ENCODE data around the gene TRMT10A.
"Not testable (repeated sequence)": the region's sequence is repeated elsewhere in the genome, so short reads cannot be mapped to it uniquely, and the experiment has no call there.

Gene TRMT10A

DNA sequence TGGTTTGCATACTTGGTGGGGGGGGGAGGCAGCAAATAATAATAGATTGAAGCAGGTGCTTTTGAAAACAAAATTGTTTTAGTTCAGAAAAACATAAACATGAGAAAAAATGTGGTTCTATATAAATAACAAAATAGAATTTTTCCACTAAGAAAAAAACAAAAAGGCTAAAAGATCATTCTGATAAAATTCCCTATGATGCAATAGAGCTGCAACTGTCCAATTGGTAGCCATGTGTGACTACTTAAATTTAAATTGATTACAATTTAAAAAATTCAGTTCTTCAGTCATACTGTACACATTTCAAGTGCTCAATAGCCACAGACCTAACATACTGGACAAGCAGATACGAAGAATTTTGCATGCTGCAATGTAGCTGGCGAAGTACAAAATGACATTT is 11.0 kb downstream of the TRMT10A start:
- no peak for DNase-seq (ENCODE audit: low read depth in 2 of 2, low spot score in 1 of 2)

DNA sequence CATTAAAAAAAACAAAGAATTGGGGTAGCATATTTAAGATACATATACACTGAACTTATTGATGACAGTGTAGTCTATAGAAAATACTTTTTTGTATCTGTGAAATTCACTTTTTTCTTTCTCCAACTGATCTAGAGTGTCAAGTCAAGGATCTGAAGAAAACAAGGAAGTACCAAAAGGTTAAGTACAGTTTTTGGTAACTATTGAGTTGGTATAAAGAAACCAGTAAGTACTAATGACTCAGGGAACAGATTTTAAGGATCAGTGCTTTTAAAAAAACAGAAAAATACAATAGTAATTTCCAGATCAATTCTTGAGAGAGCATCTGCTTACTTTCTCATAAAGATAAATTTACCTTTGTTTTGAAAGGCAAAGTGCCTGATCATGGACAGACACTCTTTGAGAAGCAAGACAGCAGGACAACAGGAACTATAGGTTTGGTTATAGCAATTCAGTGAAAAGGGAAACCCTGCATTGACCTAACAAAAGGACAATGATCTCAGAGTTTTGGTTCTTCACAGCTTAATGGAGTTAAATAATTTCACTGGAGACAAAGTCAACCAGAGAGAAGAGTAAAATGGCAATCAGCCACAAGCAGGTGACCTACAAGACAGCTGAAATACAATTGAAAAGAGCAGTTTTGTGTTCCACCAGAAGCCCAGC is 23.4 kb downstream of the TRMT10A start:
- DNase-seq (ENCODE audit: low read depth in 2 of 2, low spot score in 1 of 2) = no peak

DNA sequence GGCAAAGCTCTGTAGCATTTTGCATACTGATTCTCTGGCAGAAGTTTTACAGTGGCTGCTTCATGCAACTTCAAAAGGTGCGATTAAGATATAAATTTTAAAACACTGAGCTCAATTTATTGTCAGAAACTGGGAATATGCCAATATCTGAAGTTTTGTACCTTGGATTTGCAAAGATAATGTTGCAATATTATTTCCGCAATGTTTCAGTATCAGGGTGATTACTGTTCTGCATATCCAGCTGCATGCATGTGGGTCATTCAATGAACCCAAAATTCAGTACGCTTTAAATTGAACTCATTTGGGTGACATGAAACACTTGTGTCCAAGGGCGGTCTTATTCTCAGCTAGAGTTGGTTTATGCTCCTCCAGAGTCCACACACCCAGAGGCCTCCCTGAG is 26.2 kb downstream of the TRMT10A start:
- DNase-seq (ENCODE audit: low read depth in 2 of 2, low spot score in 1 of 2) = no peak

DNA sequence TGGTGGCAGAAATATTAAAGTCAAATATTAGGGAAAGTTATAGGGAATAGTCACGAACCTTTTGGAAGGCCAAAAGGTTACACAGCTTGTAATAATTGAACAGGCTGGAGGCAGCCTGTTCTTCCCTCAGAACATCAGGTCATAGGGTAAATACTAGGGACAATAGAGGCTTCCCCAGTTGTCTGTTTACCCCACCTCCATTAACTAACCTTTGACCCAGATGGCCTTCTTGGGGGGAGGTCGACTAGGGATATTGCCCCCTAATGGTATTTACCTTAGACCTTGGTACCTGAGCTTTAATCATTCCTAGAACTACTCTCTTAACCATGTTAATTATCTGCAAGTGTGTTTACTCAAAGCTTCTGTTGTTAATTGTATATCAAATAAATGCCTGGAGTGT is 27.0 kb downstream of the TRMT10A start:
- DNase-seq (ENCODE audit: low read depth in 2 of 2, low spot score in 1 of 2) = no peak

DNA sequence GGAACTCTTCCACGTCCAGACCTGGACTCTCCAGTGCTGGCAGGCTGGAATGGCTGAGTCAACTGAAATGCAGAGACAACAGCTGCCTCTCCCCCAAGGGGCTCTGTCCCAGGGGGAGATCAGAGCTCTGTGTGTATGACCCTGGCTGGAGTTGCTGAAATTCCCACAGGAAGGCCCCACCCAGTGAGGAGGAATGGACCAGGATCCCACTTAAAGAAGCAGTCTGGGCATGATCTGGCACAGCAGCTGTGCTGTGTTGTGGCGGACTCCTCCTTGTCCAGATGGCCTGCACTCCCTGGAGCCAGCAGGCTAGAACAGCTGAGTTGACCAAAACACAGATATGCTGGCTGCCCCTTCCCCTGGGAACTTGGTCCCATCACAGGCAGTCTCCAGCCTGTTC is 27.6 kb downstream of the TRMT10A start:
- DNase-seq (ENCODE audit: low read depth in 2 of 2, low spot score in 1 of 2) = no peak

DNA sequence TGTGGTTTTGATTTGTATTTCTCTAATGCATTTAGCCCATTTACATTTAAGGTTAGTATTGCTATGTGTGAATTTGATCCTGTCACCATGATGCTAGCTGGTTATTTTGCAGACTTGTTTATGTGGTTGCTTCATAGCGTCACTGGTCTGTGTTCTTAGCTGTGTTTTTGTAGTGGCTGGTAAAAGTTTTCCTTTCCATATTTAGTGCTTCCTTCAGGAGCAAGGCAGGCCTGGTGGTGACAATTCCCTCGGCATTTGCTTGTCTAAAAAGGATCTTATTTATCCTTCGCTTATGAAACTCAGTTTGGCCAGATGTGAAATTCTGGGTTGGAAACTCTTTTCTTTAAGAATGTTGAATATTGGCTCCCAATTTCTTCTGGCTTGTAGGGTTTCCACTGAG is 29.1 kb downstream of the TRMT10A start:
- DNase-seq (ENCODE audit: low read depth in 2 of 2, low spot score in 1 of 2) = not testable (repeated sequence)

DNA sequence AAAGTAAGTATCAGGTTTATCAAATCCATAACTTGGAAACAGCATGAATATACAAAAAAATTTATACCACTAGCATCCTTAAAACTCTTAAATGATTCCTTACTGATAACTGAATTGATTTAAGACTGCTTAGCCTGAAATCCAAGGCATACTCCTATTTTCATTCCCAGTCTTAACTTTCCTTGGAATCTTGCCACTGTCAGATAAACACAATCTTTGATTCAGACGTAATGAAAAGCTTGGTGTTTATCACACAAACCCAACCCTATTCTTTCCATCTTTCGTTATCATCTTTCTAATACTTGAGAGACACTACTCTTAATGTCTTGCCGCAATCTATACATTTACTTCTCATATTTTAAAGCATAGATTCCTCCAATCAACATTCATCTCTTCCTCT is 33.9 kb downstream of the TRMT10A start:
- DNase-seq (ENCODE audit: low read depth in 2 of 2, low spot score in 1 of 2) = no peak

DNA sequence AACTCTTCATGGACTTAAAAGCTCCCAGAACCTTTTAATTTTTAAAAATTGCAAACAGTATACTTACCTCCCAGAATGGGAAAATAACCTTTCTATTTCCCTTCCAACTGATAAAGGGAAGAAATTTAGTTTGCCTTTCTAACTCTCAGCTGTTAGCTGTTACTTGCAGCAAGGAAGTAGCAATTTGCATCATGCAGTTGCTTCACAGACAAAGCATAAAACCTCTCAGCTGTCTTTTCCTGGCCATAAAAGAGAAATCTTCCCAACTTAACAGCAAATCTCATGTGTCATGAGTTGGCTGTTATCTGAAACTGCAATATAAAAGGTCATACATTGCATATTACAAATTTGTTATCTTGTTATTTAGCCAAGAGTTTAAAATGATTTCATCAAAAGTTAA is 34.6 kb downstream of the TRMT10A start:
- DNase-seq (ENCODE audit: low read depth in 2 of 2, low spot score in 1 of 2) = no peak

DNA sequence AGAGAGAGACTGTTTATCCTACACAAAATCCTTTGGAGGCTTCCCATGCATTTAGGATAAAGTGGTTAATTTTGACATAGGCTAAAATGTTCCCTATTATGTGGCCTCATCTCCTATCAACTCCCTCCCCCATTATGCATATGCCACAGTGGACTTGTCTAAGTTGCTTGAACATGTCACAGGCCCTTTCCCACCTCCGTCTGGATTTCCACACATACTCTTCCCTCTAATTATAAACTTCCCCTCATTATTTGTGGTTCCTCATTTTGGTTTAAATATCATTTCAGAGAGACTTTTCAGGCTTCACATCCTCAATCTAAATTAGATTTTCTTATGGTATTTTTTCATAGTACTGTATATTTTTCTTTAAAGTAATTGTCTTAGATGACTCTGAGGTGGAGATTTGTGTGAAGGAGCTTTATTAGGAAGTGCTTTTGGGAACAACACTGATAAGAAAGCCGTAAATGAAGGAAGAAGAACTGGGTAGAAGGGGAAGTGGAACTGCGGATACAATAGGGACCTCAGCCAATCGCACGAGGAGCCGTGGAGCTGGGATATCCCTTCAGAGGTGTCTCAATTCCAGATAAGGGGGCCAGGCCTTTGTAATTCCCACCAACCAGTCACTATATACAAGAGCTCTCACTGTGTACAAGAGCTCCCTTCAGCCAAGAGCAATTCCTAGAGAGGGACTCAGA is 45.1 kb downstream of the TRMT10A start:
- DNase-seq (ENCODE audit: low read depth in 2 of 2, low spot score in 1 of 2) = no peak

DNA sequence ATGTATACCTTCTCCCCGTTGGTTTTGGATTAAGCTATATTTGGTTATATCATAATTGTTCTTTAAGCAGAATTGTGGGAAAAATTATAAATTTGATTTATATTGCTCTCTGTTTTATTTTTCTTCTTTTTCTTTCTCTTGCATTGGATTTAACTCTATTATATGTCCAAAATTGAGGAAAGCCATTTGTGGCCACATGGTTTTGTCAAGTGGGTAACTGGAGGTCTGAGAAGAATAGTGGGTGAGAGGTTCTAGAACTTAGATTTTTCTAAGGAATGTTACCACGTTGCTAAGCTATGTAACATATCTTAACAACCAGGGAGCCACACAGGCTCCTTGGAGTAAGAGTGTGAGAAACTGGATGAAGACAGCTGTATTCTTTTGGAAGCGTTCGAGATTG is 53.1 kb downstream of the TRMT10A start, which contains the start of gene C4orf17:
Gene C4orf17, plus strand, starts transcription at position 301 of the 400 bp plus-strand sequence. CDS start 2,061 bp downstream, outside the sequence.
- no peak for DNase-seq (ENCODE audit: low read depth in 2 of 2, low spot score in 1 of 2)

DNA sequence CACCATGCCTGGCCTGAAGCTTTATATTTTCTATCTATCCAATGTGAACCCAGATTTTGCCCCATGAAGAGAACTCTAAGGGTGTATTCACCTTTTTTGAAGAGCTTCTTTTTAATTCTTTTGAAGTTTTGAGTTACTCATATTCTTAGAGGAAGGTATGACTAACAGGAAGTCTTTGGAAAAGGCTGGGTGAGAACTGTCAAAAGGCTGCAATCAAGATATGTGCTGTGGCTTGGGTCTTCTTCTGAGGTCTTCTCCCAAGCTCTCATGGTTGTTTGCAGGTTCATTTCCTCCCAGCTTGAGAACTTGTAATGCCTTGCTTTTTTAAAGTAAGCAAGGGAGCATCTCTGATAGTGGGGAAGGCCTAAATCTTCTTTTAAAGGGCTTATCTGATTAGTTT is 56.1 kb downstream of the TRMT10A start:
- no peak for DNase-seq (ENCODE audit: low read depth in 2 of 2, low spot score in 1 of 2)

DNA sequence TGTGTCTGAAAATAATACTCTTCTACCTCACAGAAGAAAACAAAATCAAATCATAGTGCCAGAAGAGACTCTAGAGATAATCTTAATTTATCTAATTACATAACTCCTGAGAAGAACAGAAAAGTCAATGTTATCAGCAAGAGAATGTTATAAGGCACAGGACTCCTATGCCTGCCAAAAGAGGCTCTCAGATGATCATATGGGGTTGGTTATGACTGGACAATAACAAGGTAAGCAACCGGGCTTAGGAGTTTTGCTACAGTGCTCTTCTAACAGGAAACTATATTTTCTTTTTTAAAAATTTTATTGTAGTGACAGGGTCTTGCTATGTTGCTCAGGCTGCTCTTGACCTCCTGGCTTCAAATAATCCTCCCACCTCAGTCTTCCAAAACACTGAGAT is 56.5 kb downstream of the TRMT10A start:
- DNase-seq (ENCODE audit: low read depth in 2 of 2, low spot score in 1 of 2) = no peak

DNA sequence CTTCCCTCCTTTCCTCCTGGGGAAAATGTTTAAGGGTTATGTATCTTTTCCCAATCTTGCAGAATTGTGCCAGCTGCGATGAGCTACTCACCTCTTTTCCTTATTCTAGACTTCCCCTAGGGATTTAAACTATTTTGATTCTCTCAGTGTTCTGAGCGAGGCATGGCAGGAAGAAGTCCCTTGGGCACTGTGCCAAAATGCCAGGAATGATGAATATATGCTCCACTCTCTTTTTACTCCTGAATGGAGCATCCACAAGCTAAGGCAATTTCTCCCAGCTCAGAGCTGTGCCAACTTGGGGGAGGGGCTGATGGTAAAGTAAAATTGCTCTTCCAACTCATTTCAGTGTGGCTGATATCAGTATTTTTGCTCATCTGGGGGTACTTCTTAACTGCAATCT is 57.1 kb downstream of the TRMT10A start:
- no peak for DNase-seq (ENCODE audit: low read depth in 2 of 2, low spot score in 1 of 2)

DNA sequence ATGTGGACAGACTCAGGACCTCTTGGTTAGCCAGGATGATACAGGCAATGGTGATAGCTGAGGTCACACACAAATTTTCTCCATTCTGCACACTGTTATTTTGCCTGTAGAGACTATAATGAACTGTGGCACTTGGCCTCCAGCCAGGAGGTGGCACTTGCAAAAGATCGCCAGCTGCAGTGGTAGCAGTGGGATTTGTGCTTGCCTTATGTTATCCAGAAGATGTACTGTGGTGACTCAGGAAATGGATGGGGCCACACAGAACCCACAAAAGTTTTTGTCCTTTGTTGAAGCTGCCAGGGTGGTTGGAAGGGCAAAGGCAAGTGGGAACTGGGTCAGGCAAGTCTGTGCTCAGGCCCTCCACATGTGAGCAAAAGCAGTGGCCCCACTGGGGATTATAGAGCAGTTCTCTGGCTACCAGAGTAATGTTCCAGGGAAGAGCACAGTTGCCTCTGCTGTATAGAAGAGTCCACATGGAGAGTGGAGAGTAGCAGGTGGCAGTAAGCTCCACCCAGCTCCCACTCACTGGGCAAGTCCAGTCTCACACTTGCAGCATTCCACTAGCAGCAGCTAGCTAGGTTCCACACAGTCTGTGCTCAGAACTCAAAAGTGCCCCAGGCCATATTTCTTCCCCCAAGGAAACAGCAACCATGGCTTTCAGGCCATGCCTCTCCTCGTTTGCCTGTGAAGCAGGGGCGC is 58.9 kb downstream of the TRMT10A start:
- no peak for DNase-seq (ENCODE audit: low read depth in 2 of 2, low spot score in 1 of 2)

All from stimulated activated CD8-positive, alpha-beta memory T cell treated with anti-CD3 and anti-CD28 coated beads, Interleukin-4, amount 100 ng/mL, for 4 hours (primary cell).